ENCODE results near the gene CCDC54. TPM values are rescaled to one million over a fixed set of nuclear protein-coding genes. Genes with fewer than 3 reads are reported as not detected.

The CCDC54 gene
- total and polyA plus RNA-seq, 8 donors = not detected

DNA sequence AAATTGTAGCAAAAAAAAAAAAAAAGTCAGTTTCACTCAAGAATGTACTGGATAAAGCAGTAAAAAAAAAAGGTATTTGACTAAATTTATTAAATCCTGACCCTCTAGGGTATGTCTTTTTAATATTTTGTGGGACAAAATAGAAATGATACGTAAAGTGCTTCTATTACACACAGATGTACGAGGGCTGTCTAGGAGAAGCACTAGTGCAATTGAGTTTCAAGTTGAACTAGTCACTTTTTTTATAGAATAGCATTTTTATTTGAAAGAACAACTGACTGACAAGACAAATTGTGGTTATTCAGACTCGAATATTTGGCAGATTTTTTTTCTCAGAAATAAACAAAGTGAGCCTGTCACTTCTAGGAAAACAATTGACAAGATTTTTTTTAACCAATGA lies 49.0 kb downstream of the CCDC54 start:
- TF ChIP-seq, protein P1, sequence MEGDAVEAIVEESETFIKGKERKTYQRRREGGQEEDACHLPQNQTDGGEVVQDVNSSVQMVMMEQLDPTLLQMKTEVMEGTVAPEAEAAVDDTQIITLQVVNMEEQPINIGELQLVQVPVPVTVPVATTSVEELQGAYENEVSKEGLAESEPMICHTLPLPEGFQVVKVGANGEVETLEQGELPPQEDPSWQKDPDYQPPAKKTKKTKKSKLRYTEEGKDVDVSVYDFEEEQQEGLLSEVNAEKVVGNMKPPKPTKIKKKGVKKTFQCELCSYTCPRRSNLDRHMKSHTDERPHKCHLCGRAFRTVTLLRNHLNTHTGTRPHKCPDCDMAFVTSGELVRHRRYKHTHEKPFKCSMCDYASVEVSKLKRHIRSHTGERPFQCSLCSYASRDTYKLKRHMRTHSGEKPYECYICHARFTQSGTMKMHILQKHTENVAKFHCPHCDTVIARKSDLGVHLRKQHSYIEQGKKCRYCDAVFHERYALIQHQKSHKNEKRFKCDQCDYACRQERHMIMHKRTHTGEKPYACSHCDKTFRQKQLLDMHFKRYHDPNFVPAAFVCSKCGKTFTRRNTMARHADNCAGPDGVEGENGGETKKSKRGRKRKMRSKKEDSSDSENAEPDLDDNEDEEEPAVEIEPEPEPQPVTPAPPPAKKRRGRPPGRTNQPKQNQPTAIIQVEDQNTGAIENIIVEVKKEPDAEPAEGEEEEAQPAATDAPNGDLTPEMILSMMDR (IDR thresholded peaks at IDR 0.05) = no peak
- TF ChIP-seq EP300 (IDR thresholded peaks at IDR 0.05) (no peak), POLR2A (IDR thresholded peaks at IDR 0.05) (no peak), POLR2AphosphoS5 (IDR thresholded peaks at IDR 0.05) (no peak)
- no peaks in the 10 kb centered on the region for H3K9me3 ChIP-seq
- H3K4me1 ChIP-seq = peaks cover 4 to 17% (median 16%) of the 10 kb centered on the region in 4 donors
- DNase-seq = no peak
- H3K27ac ChIP-seq = no peak overlapping the region
- H3K27me3 ChIP-seq = no peaks in the 10 kb centered on the region
- intact Hi-C loops (cut with DNase I; ENCODE audit: low total_unique reads) = no loop called here
- WGBS, 5 donors = 66 to 74% (median 69%) methylated on average over 3 of the region's 3 CpGs
- no peak overlapping the region for H3K4me3 ChIP-seq
- H3K36me3 ChIP-seq = no peaks in the 10 kb centered on the region

Other genes with a start within 250 kb of the CCDC54 start
- 10 to 100 TPM; 39.7 to 81.1 (median 50.9) TPM for gene BBX, start 145.5 kb downstream of the CCDC54 start, total RNA-seq
- 1 to 10 TPM; 4.6 to 7.2 (median 5.9) TPM for gene BBX, start 145.5 kb downstream of the CCDC54 start, polyA plus RNA-seq

All from stomach (tissue), 9 donors.